IMR-90 (cell line): Measurements from ENCODE around the gene KDF1. TPM values are rescaled to one million over a fixed set of nuclear protein-coding genes. Genes with fewer than 3 reads are reported as not detected.

Experiments
- ATAC-seq: fragments of 200-7000 bp; cut with Tn5 transposase; 2 replicates; pipeline ENCODE4 v1.9.1; 2020; ENCODE audit warnings: low read depth, mild to moderate bottlenecking, moderate library complexity
- BruUV-seq: library from RNA; stranded (reverse); fragments of 400-500 nt; replicated peaks from 2 replicates; lab custom pipeline; 2021; lab: Mats Ljungman, UMichigan
- CTCF ChIA-PET: fragments of 300-600 bp; formaldehyde crosslinking; extraction: SDS; loops from one replicate; lab custom pipeline; 2021; ENCODE audit warnings: antibody characterized with exemption; lab: Yijun Ruan, JAX
- POLR2A ChIA-PET: fragments of 300-600 bp; sonication (Branson Sonifier 250); formaldehyde crosslinking; loops from one replicate; lab custom pipeline; 2022; ENCODE audit warnings: antibody characterized with exemption; ENCODE audit not compliant: unreplicated experiment; lab: Charles Lee
- DNase-seq: peaks from one replicate; pipeline ENCODE4 v3.0.0; 2013
- H2AFZ ChIP-seq: replicated peaks from 2 replicates; pipeline ENCODE3; 2013; ENCODE audit warnings: low read length, mild to moderate bottlenecking; ENCODE audit not compliant: poor library complexity
- H2AK5ac ChIP-seq: 2 replicates; pipeline ENCODE4 v1.6.1; 2013; ENCODE audit warnings: low read depth, low read length, inconsistent platforms
- H2AK9ac ChIP-seq: replicated peaks from 2 replicates; pipeline ENCODE3; 2013; ENCODE audit warnings: mild to moderate bottlenecking, low read depth, low read length, moderate library complexity; ENCODE audit not compliant: poor library complexity
- H2BK120ac ChIP-seq: 2 replicates; pipeline ENCODE4 v1.6.1; 2013; ENCODE audit warnings: low read depth, low read length, inconsistent platforms
- H2BK15ac ChIP-seq: 3 replicates; pipeline ENCODE4 v1.6.1; 2013; ENCODE audit warnings: low read depth, low read length, inconsistent platforms
- H2BK20ac ChIP-seq: 2 replicates; pipeline ENCODE4 v1.6.1; 2013; ENCODE audit warnings: low read depth, mild to moderate bottlenecking, inconsistent platforms, low read length, moderate library complexity
- H2BK5ac ChIP-seq: 2 replicates; pipeline ENCODE4 v1.6.1; 2013; ENCODE audit warnings: mild to moderate bottlenecking, low read depth, low read length, inconsistent platforms; ENCODE audit not compliant: poor library complexity, severe bottlenecking
- H3K14ac ChIP-seq: replicated peaks from 2 replicates; pipeline ENCODE4 v1.6.1; 2013; ENCODE audit warnings: low read depth, low read length, inconsistent platforms
- H3K18ac ChIP-seq: 2 replicates; pipeline ENCODE4 v1.6.1; 2013; ENCODE audit warnings: low read depth, low read length, control low read depth
- H3K23ac ChIP-seq: 2 replicates; pipeline ENCODE4 v1.6.1; 2013; ENCODE audit warnings: low read depth, low read length, inconsistent platforms
- H3K27ac ChIP-seq: 2 replicates; pipeline ENCODE4 v1.5.1; 2013; ENCODE audit warnings: mild to moderate bottlenecking, control low read depth, low read length; ENCODE audit not compliant: insufficient read depth
- H3K27me3 ChIP-seq: 2 replicates; pipeline ENCODE4 v1.6.1; 2013; ENCODE audit warnings: low read length; ENCODE audit not compliant: control insufficient read depth, insufficient read depth
- H3K36me3 ChIP-seq: 2 replicates; pipeline ENCODE4 v1.6.1; 2013; ENCODE audit warnings: low read length, mixed read lengths; ENCODE audit not compliant: control insufficient read depth, insufficient read depth
- H3K4ac ChIP-seq: 2 replicates; pipeline ENCODE4 v1.6.1; 2013; ENCODE audit warnings: low read depth, low read length, inconsistent platforms
- H3K4me1 ChIP-seq: 2 replicates; pipeline ENCODE4 v1.6.1; 2013; ENCODE audit warnings: low read length, mixed read lengths; ENCODE audit not compliant: control insufficient read depth, insufficient read depth
- H3K4me2 ChIP-seq: 2 replicates; pipeline ENCODE4 v1.6.1; 2013; ENCODE audit warnings: low read depth, mild to moderate bottlenecking, control low read depth, low read length, moderate library complexity
- H3K4me3 ChIP-seq: 2 replicates; pipeline ENCODE4 v1.5.1; 2013; ENCODE audit warnings: low read depth, mild to moderate bottlenecking, control low read depth, low read length, moderate library complexity; ENCODE audit not compliant: insufficient read depth
- H3K56ac ChIP-seq: 2 replicates; pipeline ENCODE4 v1.6.1; 2013; ENCODE audit warnings: low read length, inconsistent platforms; ENCODE audit not compliant: insufficient read depth; ENCODE audit errors: extremely low read depth
- H3K79me1 ChIP-seq, 2 experiments: 2 replicates each; pipeline ENCODE4 v1.6.1; 2013; ENCODE audit warnings: low read length in 2 of 2, inconsistent platforms in 1 of 2, low read depth in 1 of 2
- H3K9ac ChIP-seq: 2 replicates; pipeline ENCODE4 v1.6.1; 2013; ENCODE audit warnings: low read depth, low read length, control low read depth
- H3K9me1 ChIP-seq: 2 replicates; pipeline ENCODE4 v1.6.1; 2013; ENCODE audit warnings: low read length, inconsistent platforms; ENCODE audit not compliant: insufficient read depth
- H3K9me3 ChIP-seq: 2 replicates; pipeline ENCODE4 v1.6.1; 2013; ENCODE audit warnings: low read length; ENCODE audit not compliant: control insufficient read depth, insufficient read depth
- H4K20me1 ChIP-seq: 2 replicates; pipeline ENCODE4 v1.6.1; 2013; ENCODE audit warnings: low read length, inconsistent platforms; ENCODE audit not compliant: insufficient read depth
- H4K5ac ChIP-seq: 2 replicates; pipeline ENCODE4 v1.6.1; 2013; ENCODE audit warnings: mild to moderate bottlenecking, low read depth, low read length, control low read depth
- H4K8ac ChIP-seq, 2 experiments: 2 replicates each; pipeline ENCODE4 v1.6.1; 2013; ENCODE audit warnings: low read depth in 2 of 2, low read length in 2 of 2, control low read depth in 1 of 2, inconsistent platforms in 1 of 2
- H4K91ac ChIP-seq: 2 replicates; pipeline ENCODE4 v1.6.1; 2013; ENCODE audit warnings: low read depth, low read length, inconsistent platforms; ENCODE audit not compliant: insufficient read depth
- BHLHE40 ChIP-seq: fragments of 150-350 bp; IDR thresholded peaks from 2 replicates; pipeline ENCODE4 v1.6.1; 2016; ENCODE audit warnings: mild to moderate bottlenecking, low read depth, low read length
- CEBPB ChIP-seq: IDR thresholded peaks from 2 replicates; pipeline ENCODE4 v1.6.1; 2012; ENCODE audit warnings: low read depth, low read length, improper control_type of control experiment
- CHD1 ChIP-seq: IDR thresholded peaks from 2 replicates; pipeline ENCODE4 v1.6.1; 2012; ENCODE audit warnings: low read depth, low read length, improper control_type of control experiment
- ELK1 ChIP-seq: fragments of 150-350 bp; IDR thresholded peaks from 2 replicates; pipeline ENCODE4 v1.6.1; 2016; ENCODE audit warnings: low read depth, mild to moderate bottlenecking, low read length, moderate library complexity, borderline replicate concordance
- NFE2L2 ChIP-seq: fragments of 150-350 bp; IDR thresholded peaks from 2 replicates; pipeline ENCODE4 v1.6.1; 2016; ENCODE audit warnings: low read depth, mild to moderate bottlenecking, low read length
- POLR2A ChIP-seq: IDR thresholded peaks from 2 replicates; pipeline ENCODE4 v1.6.1; 2012; ENCODE audit warnings: mild to moderate bottlenecking, low read depth, low read length
- RAD21 ChIP-seq: IDR thresholded peaks from 2 replicates; pipeline ENCODE4 v1.6.1; 2012; ENCODE audit warnings: low read length, improper control_type of control experiment
- USF2 ChIP-seq: fragments of 150-350 bp; IDR thresholded peaks from 2 replicates; pipeline ENCODE4 v1.6.1; 2017; ENCODE audit warnings: mild to moderate bottlenecking, antibody characterized with exemption, low read length, low read depth
- WGBS, 2 experiments: methylation state at CpG; one replicate each; pipeline versions ENCODE4 v1.1.5 to v1.1.7; 2013; ENCODE audit warnings: missing lambda C conversion rate in 2 of 2; ENCODE audit not compliant: insufficient read length in 1 of 2; ENCODE audit errors: extremely low coverage in 2 of 2; 5-methylcytosine and 5-hydroxymethylcytosine counted together
- dilution Hi-C: fragments of 300-500 bp; cut with HindIII; formaldehyde crosslinking; loops from one replicate; pipeline ENCODE4 v1.14.3; 2018; ENCODE audit warnings: low sequenced_read_pairs; ENCODE audit not compliant: unreplicated experiment
- in situ Hi-C: fragments of 300-500 bp; cut with MboI; formaldehyde crosslinking; loops from 3 replicates; pipeline ENCODE4 v1.14.3; 2019; ENCODE audit warnings: low sequenced_read_pairs, inconsistent platforms, mixed read lengths
- intact Hi-C: fragments of 100-400 bp; cut with micrococcal nuclease; formaldehyde crosslinking; loops from 2 replicates; pipeline ENCODE4 v1.10.0; 2022
- polyA plus RNA-seq, 3 experiments: library from polyadenylated mRNA; depleted of rRNA; stranded (reverse); fragments of >200 nt; gene quantifications; 2 replicates each; pipeline ENCODE4 v1.2.3, GENCODE V29; 2012; ENCODE audit warnings: low replicate concordance in 1 of 3
- total RNA-seq: library from RNA; depleted of rRNA; stranded (reverse); fragments of >200 nt; gene quantifications from 2 replicates; pipeline ENCODE4 v1.2.3, GENCODE V29; 2012

Gene KDF1
- total and polyA plus RNA-seq, 2 of the 4 experiments (the other 2 are of a cell fraction): not detected

- BruUV-seq: TSS peak; percentile 78
- Histone ChIP-seq H4K8ac (peak within 1 kb of the TSS; percentile 56 to 98), H3K14ac (peak within 1 kb of the TSS; percentile 97), H4K91ac (peak within 1 kb of the TSS; percentile 64), H3K4me2 (peak within 1 kb of the TSS; percentile 90), H3K79me1 (peaks cover 24 to 41% of the 10 kb centered on the region in 2 experiments; a peak in 3 of 4 replicates), H3K18ac (peak within 1 kb of the TSS; percentile 55; the same call in 1 of the 2 replicates), H2BK15ac (no peak within 1 kb of the TSS), H2AFZ (peak within 1 kb of the TSS; percentile 94), H3K9me3 (no peaks in the 10 kb centered on the region), H2AK9ac (peak within 1 kb of the TSS; percentile 84), H3K4ac (peak within 1 kb of the TSS; percentile 90), H4K5ac (peak within 1 kb of the TSS; percentile 90), H4K20me1 (no peaks in the 10 kb centered on the region), H3K23ac (peak within 1 kb of the TSS; percentile 73), H2BK5ac (peak within 1 kb of the TSS; percentile 80), H3K27me3 (no peaks in the 10 kb centered on the region), H3K9ac (peak within 1 kb of the TSS; percentile 84), H3K56ac (peak within 1 kb of the TSS; percentile 93; the same call in 1 of the 2 replicates), H2AK5ac (peak within 1 kb of the TSS; percentile 9; the same call in 1 of the 2 replicates), H3K27ac (peak within 1 kb of the TSS; percentile 48), H3K4me3 (peak within 1 kb of the TSS; percentile 86), H2BK20ac (no peak within 1 kb of the TSS), H3K9me1 (no peaks in the 10 kb centered on the region), H2BK120ac (0 out of 2 replicates have a peak within 1 kb of the TSS, but pooled peaks have one; percentile 42), H3K36me3 (peaks cover 5% of the 10 kb centered on the region; the same call in 1 of the 2 replicates), H3K4me1 (peaks cover 5% of the 10 kb centered on the region; the same call in 1 of the 2 replicates)
- peak; percentile 91 for DNase-seq
- 3% methylated on average over 17 of the region's 50 CpGs; no CpG with 5 or more reads in 1 of the 2 experiments for WGBS, 2 experiments
- dilution Hi-C loops: no loop called here
- intact Hi-C loops: no loop called here
- CTCF ChIA-PET: interaction anchor here (0.7 kb wide), 1 partner anchor 9 kb away, joined by 3 read pairs; no protein-coding TSS in a partner anchor
- in situ Hi-C loops: no loop called here
- peak; percentile 96 for ATAC-seq
- TF ChIP-seq CEBPB (peak; percentile 76), POLR2A (peak; percentile 93), ELK1 (no peak), RAD21 (no peak), NFE2L2 (no peak), CHD1 (0 out of 2 replicates have a peak, but pooled peaks have one; percentile 58), USF2 (peak; percentile 95), BHLHE40 (peak; percentile 20; the same call in 1 of the 2 replicates)
- POLR2A ChIA-PET: interaction anchor here (0.6 to 2.3 kb wide), 4 partner anchors 10 to 96 kb away, joined by 3 to 7 read pairs (median 3); partner anchors contain the start of gene GPN2
Measured at GRCh38 chr1:26900001-26900814, 60.1 kb downstream of the KDF1 start, which contains the start of gene GPATCH3. GPATCH3 (minus strand) TSS chr1:26900467; CDS start chr1:26900442, 25 bp downstream.
